ENCODE measurements around the gene ALOX15. TPM values are rescaled to one million over a fixed set of nuclear protein-coding genes. Genes with fewer than 3 reads are reported as not detected.

ALOX15 gene
- total RNA-seq, 6 donors from 2014 or later = 2.4 to 26.0 (median 10.0) TPM

DNA sequence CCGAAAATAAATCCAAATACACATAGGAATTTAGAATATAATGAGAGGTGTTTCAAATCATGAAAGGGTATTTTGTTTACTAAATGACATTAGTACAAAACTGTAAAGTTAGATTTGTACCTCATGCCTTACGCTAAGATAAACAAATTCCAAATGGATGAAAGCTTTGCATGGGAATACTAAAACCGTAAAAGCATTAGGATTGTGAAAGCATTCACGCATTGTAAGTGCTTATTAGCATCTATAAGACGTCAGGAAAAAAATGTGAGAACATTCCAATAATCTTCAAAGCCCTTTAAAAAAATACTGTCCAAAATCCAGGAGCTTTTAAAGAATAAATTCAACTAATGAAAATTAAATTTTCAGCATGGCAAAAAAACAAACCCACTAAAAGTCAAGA lies 24.8 kb upstream of the ALOX15 start:
- Histone ChIP-seq H3K9me3 (no peaks in the 10 kb centered on the region), H3K27ac (no peak overlapping the region), H3K4me1 (no peaks in the 10 kb centered on the region), H3K27me3 (no peaks in the 10 kb centered on the region), H3K4me3 (no peak overlapping the region), H3K36me3 (peaks cover 0 to 13% (median 6%) of the 10 kb centered on the region in 4 donors)
- TF ChIP-seq EP300 (IDR thresholded peaks at IDR 0.05) (no peak), POLR2A (IDR thresholded peaks at IDR 0.05) (no peak), POLR2AphosphoS5 (IDR thresholded peaks at IDR 0.05) (no peak)
- TF ChIP-seq, protein P1, sequence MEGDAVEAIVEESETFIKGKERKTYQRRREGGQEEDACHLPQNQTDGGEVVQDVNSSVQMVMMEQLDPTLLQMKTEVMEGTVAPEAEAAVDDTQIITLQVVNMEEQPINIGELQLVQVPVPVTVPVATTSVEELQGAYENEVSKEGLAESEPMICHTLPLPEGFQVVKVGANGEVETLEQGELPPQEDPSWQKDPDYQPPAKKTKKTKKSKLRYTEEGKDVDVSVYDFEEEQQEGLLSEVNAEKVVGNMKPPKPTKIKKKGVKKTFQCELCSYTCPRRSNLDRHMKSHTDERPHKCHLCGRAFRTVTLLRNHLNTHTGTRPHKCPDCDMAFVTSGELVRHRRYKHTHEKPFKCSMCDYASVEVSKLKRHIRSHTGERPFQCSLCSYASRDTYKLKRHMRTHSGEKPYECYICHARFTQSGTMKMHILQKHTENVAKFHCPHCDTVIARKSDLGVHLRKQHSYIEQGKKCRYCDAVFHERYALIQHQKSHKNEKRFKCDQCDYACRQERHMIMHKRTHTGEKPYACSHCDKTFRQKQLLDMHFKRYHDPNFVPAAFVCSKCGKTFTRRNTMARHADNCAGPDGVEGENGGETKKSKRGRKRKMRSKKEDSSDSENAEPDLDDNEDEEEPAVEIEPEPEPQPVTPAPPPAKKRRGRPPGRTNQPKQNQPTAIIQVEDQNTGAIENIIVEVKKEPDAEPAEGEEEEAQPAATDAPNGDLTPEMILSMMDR (IDR thresholded peaks at IDR 0.05) = no peak
- ATAC-seq (ENCODE audit: low FRiP score in 2 of 2) (no peak), DNase-seq (no peak)
- WGBS, 2 donors = 62 to 64% methylated on average over 5 of the region's 5 CpGs

DNA sequence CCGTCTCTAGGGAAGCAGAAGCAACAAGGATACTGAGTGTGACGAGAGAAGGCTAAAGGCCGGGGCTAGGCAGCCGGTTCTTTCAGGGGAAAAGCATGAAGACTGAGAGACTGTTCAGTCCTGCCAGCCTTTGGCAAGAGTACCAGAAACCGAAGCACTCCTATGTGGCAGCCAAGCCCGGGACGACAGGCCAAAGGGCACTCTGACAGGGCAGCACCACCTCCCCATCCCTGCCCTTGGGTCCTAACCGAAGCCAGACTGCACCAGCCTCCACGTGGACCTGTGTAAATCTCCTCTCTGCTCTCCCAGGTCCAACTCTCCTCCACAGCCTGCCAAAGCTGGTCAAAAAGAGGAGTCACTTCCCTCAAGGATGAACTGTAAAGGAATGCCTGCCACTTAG lies 23.5 kb upstream of the ALOX15 start:
- 72% methylated on average over 9 of the region's 9 CpGs for WGBS, 2 donors

DNA sequence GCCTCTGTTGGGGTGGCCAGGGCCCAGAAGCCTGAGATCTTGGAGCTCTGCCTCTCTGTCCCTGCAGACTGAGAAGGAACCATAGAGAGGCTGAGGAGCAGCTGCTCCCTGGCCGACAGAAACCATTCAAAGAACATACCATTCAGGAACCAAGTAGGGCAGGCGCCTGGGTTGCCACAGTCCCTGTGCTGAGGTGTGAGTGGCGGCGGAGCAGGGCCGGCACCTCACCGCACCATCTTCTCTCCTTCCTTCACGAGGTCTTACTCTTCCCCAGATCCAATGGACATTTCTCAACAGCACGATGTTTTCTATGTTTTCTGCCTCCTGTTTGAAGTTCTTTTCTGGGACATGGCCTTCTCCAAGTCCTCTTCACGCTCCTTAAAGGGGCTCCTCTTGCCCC lies 22.8 kb upstream of the ALOX15 start:
- H3K4me3 ChIP-seq = no peak overlapping the region
- no peak for ATAC-seq (ENCODE audit: low FRiP score in 2 of 2)
- H3K9me3 ChIP-seq = no peaks in the 10 kb centered on the region
- H3K27ac ChIP-seq = no peak overlapping the region
- no peak for DNase-seq
- H3K27me3 ChIP-seq = no peaks in the 10 kb centered on the region
- no peaks in the 10 kb centered on the region for H3K4me1 ChIP-seq
- TF ChIP-seq POLR2A (IDR thresholded peaks at IDR 0.05) (no peak), EP300 (IDR thresholded peaks at IDR 0.05) (no peak), POLR2AphosphoS5 (IDR thresholded peaks at IDR 0.05) (no peak)
- TF ChIP-seq, protein P1 (IDR thresholded peaks at IDR 0.05) = no peak
- H3K36me3 ChIP-seq = no peaks in the 10 kb centered on the region
- 82 to 83% methylated on average over 9 of the region's 9 CpGs for WGBS, 2 donors

More for the DNA sequence above, 23.5 kb upstream of the ALOX15 start:
- H3K27me3 ChIP-seq = no peaks in the 10 kb centered on the region
- ATAC-seq (ENCODE audit: low FRiP score in 2 of 2) = peak in 1 of 2 donors; percentile 55
- H3K4me3 ChIP-seq = no peak overlapping the region
- H3K4me1 ChIP-seq = no peaks in the 10 kb centered on the region
- no peaks in the 10 kb centered on the region for H3K9me3 ChIP-seq
- TF ChIP-seq, protein P1 (IDR thresholded peaks at IDR 0.05) = no peak
- TF ChIP-seq POLR2AphosphoS5 (IDR thresholded peaks at IDR 0.05) (no peak), POLR2A (IDR thresholded peaks at IDR 0.05) (no peak), EP300 (IDR thresholded peaks at IDR 0.05) (no peak)
- no peaks in the 10 kb centered on the region for H3K36me3 ChIP-seq
- no peak for DNase-seq
- no peak overlapping the region for H3K27ac ChIP-seq

DNA sequence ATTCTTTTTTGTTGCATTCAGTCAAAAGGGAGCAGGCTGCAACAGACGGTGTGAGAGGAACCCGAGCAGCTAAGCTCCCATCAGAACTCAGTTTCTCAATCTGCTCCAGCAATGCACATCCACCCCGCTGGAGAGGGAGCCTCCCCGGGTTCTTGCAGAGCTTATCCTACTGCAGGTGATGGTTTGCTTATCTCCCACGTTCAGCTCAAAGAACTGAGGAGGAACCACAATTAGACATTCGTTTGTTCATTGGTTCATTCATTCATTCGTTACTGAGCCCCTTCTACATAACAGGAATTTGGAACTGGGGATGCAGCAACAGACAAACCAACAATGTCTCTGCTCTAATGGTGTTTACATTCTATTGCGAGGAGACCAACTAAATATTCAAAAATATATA lies 22.2 kb upstream of the ALOX15 start:
- no peaks in the 10 kb centered on the region for H3K9me3 ChIP-seq
- DNase-seq (no peak), ATAC-seq (ENCODE audit: low FRiP score in 2 of 2) (no peak)
- H3K27ac ChIP-seq = no peak overlapping the region
- no peak overlapping the region for H3K4me3 ChIP-seq
- WGBS, 2 donors = 82% methylated on average over 6 to 8 of the region's 8 CpGs
- no peaks in the 10 kb centered on the region for H3K4me1 ChIP-seq
- no peaks in the 10 kb centered on the region for H3K27me3 ChIP-seq
- TF ChIP-seq POLR2A (IDR thresholded peaks at IDR 0.05) (no peak), POLR2AphosphoS5 (IDR thresholded peaks at IDR 0.05) (no peak), EP300 (IDR thresholded peaks at IDR 0.05) (no peak)
- TF ChIP-seq, protein P1 (IDR thresholded peaks at IDR 0.05) = no peak
- no peaks in the 10 kb centered on the region for H3K36me3 ChIP-seq

DNA sequence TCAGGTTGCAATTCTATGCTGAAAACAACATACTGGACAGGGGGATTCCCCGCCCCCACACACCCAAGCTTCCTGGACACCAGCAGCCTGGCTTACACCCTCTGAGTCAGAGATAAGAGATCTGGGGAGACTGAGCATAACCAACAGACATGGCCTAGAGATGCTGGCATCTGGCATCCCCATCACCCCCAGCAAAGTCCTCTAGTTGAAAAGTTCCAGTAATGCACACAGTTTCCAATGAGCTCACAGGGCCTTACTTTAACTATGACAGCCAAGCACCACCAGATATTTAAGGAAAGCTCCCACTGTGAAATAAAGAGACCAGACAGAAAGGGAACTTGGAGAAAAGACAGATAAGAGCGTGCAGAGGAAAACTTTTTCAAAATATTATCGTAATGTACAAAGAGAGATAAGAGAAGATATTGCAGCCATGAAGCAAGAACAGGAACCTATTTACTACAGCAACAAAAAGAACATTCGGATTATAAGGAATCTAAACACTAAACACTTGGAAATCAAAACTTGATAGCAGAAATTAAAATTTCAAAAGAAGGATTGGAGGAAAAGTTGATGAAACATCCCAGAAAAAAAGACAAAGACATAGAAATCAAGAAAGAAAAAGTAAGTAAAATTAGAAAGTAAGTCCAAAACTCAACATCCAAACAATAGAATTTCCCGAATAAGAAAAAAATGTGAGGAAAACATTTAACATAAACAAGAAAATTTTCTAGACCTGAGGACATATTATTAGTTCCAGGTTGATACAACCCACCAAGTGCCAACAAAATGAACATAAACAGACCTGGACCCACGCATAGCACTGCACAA lies 17.2 kb upstream of the ALOX15 start:
- no peaks in the 10 kb centered on the region for H3K36me3 ChIP-seq
- no peak overlapping the region for H3K27ac ChIP-seq
- no peaks in the 10 kb centered on the region for H3K9me3 ChIP-seq
- TF ChIP-seq EP300 (IDR thresholded peaks at IDR 0.05) (no peak), POLR2AphosphoS5 (IDR thresholded peaks at IDR 0.05) (no peak), POLR2A (IDR thresholded peaks at IDR 0.05) (no peak)
- TF ChIP-seq, protein P1 (IDR thresholded peaks at IDR 0.05) = no peak
- H3K27me3 ChIP-seq = no peaks in the 10 kb centered on the region
- no peaks in the 10 kb centered on the region for H3K4me1 ChIP-seq
- ATAC-seq (ENCODE audit: low FRiP score in 2 of 2) (no peak), DNase-seq (no peak)
- no peak overlapping the region for H3K4me3 ChIP-seq
- WGBS, 2 donors = 56 to 61% methylated on average over 6 of the region's 6 CpGs
